PC-3 (cell line): Measurements from ENCODE around the gene MED13L. TPM values are rescaled to one million over a fixed set of nuclear protein-coding genes. Genes with fewer than 3 reads are reported as not detected.

Source experiments
- ATAC-seq: fragments of 200-7000 bp; cut with Tn5 transposase; 2 replicates; pipeline ENCODE4 v1.9.1; 2020; ENCODE audit warnings: mild to moderate bottlenecking, moderate library complexity
- BruUV-seq: library from RNA; stranded (reverse); fragments of 400-500 nt; replicated peaks from 2 replicates; lab custom pipeline; 2021; lab: Mats Ljungman, UMichigan
- CTCF ChIA-PET: fragments of 300-600 bp; sonication (Branson Sonifier 250); formaldehyde crosslinking; loops from one replicate; lab custom pipeline; 2022; ENCODE audit warnings: antibody characterized with exemption; lab: Charles Lee
- POLR2A ChIA-PET: fragments of 300-600 bp; sonication (Branson Sonifier 250); formaldehyde crosslinking; loops from one replicate; lab custom pipeline; 2022; ENCODE audit warnings: antibody characterized with exemption; ENCODE audit not compliant: unreplicated experiment; lab: Charles Lee
- DNase-seq: peaks from one replicate; pipeline ENCODE4 v3.0.0-alpha.2; 2015
- H2AFZ ChIP-seq: fragments of 300-600 bp; sonication (generic); 2 replicates; pipeline ENCODE4 v1.6.0; 2016; ENCODE audit warnings: antibody characterized with exemption, low read length
- H3F3A ChIP-seq: fragments of 300-600 bp; sonication (generic); one replicate; pipeline ENCODE4 v1.6.0; 2017; ENCODE audit warnings: antibody characterized with exemption, low read length, control low read depth, mild to moderate bottlenecking; ENCODE audit not compliant: unreplicated experiment
- H3K27ac ChIP-seq: fragments of 300-600 bp; sonication (generic); 2 replicates; pipeline ENCODE4 v1.5.1; 2016; ENCODE audit warnings: mild to moderate bottlenecking, low read length
- H3K27me3 ChIP-seq: fragments of 300-600 bp; sonication (generic); 2 replicates; pipeline ENCODE4 v1.6.1; 2016; ENCODE audit warnings: low read length, mixed read lengths
- H3K36me3 ChIP-seq: fragments of 300-600 bp; sonication (generic); 2 replicates; pipeline ENCODE4 v1.6.1; 2016; ENCODE audit warnings: low read depth, mixed run types, low read length, mixed read lengths
- H3K4me1 ChIP-seq: fragments of 300-600 bp; sonication (generic); 2 replicates; pipeline ENCODE4 v1.5.1; 2016; ENCODE audit warnings: low read length; ENCODE audit not compliant: insufficient read depth
- H3K4me2 ChIP-seq: fragments of 300-600 bp; sonication (generic); 2 replicates; pipeline ENCODE4 v1.6.0; 2016; ENCODE audit warnings: low read length
- H3K4me3 ChIP-seq: fragments of 300-600 bp; sonication (generic); 2 replicates; pipeline ENCODE4 v1.5.1; 2016; ENCODE audit warnings: mild to moderate bottlenecking, low read length, mixed read lengths
- H3K79me2 ChIP-seq: fragments of 300-600 bp; sonication (generic); 2 replicates; pipeline ENCODE4 v1.6.1; 2017; ENCODE audit warnings: low read length, mixed read lengths
- H3K9ac ChIP-seq: fragments of 300-600 bp; sonication (generic); 2 replicates; pipeline ENCODE4 v1.6.0; 2016; ENCODE audit warnings: mild to moderate bottlenecking, low read length
- H3K9me2 ChIP-seq: fragments of 300-600 bp; sonication (generic); replicated peaks from 2 replicates; pipeline ENCODE4 v1.6.1; 2016; ENCODE audit warnings: mixed run types, low read length, mixed read lengths
- H3K9me3 ChIP-seq: fragments of 300-600 bp; sonication (generic); 2 replicates; pipeline ENCODE4 v1.6.1; 2016; ENCODE audit warnings: low read length, mixed read lengths
- H4K20me1 ChIP-seq: fragments of 300-600 bp; sonication (generic); 2 replicates; pipeline ENCODE4 v1.6.1; 2016; ENCODE audit warnings: low read length, mixed read lengths
- CTCF ChIP-seq: fragments of 300-600 bp; sonication (generic); conservative IDR thresholded peaks from 2 replicates; pipeline ENCODE4 v1.5.1; 2017; ENCODE audit warnings: antibody characterized with exemption, low read depth, mild to moderate bottlenecking, low read length
- EZH2 ChIP-seq: fragments of 300-600 bp; sonication (generic); IDR thresholded peaks from one replicate; pipeline ENCODE4 v1.6.1; 2017; ENCODE audit warnings: antibody characterized with exemption, mild to moderate bottlenecking, low read length; ENCODE audit not compliant: unreplicated experiment
- EZH2phosphoT487 ChIP-seq: fragments of 300-600 bp; sonication (generic); IDR thresholded peaks from 2 replicates; pipeline ENCODE4 v1.6.1; 2018; ENCODE audit warnings: mild to moderate bottlenecking, antibody characterized with exemption, low read length, borderline replicate concordance
- intact Hi-C: fragments of 100-400 bp; cut with micrococcal nuclease; formaldehyde crosslinking; loops from 2 replicates; pipeline ENCODE4 v1.9.0; 2023
- total RNA-seq: library from RNA; depleted of rRNA; stranded (reverse); fragments of >200 nt; gene quantifications from 2 replicates; pipeline ENCODE4 v1.2.3, GENCODE V29; 2014

Gene MED13L
- total RNA-seq, 1 experiment from 2014 or later, result 61.2 TPM

DNA sequence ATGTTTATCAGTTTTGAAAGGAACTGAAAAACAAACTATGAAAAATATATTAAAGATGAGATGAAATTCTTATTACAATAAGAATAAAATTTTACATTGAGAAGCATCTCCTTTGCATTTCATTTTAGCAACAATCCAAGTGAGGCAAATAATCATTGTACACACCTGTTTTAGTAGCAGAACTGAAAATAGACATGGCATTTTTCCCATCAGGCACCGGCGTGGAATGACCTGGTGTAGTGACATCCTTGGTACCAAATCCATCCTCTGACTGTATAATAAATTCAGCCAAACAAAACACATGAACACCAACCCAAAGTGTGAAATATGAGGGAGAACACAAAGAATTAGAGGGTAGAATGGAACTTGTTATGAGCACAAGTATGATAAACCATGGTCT is 271.4 kb downstream of the MED13L start:
- TF ChIP-seq EZH2 (no peak), EZH2phosphoT487 (no peak), CTCF (no peak)
- H3K4me1 ChIP-seq, result no peaks in the 10 kb centered on the region
- intact Hi-C loops, result no loop called here
- H3K4me2 ChIP-seq, result no peak overlapping the region
- BruUV-seq, result no TSS peak
- H3K36me3 ChIP-seq, result peaks cover 61% of the 10 kb centered on the region
- no peaks in the 10 kb centered on the region for H3F3A ChIP-seq
- DNase-seq, result no peak
- no peaks in the 10 kb centered on the region for H3K9me3 ChIP-seq
- no peak for ATAC-seq
- no peak overlapping the region for H3K9ac ChIP-seq
- no peaks in the 10 kb centered on the region for H3K79me2 ChIP-seq
- no peak overlapping the region for H2AFZ ChIP-seq
- no peaks in the 10 kb centered on the region for H4K20me1 ChIP-seq
- no peak overlapping the region for H3K4me3 ChIP-seq
- H3K27me3 ChIP-seq, result no peaks in the 10 kb centered on the region
- ChIA-PET POLR2A (no interaction called here), CTCF (no interaction called here)
- no peaks in the 10 kb centered on the region for H3K9me2 ChIP-seq
- no peak overlapping the region for H3K27ac ChIP-seq

DNA sequence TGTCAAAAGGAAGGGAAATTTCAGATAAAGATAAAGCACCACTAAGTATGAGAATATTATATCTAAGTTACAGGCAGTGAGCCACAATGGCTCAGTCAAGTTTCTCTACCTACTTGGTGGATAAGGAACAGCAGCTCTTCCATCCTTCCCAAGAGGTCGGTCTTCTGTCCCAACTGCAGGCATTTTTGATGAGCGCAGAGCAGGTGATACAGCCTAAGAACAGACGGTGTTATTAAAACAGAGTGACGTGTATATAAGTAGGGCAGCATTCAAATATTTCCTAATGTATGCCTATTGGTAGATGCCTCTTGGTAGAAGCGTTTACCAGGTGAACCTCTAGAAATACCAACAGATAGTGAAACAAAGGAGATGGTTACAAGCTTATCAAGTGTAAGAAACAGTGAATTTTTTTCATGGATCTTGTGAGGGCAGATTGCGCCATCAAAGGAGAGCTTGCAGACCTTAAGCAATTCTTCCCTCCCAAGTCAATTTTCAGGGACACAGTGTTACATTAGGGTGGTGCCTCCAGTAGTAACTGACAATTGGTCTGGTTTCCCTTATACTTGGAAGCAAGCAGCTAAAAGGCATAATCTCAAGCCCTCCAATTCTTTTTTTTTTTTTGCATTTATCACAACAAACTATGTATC is 274.5 kb downstream of the MED13L start:
- no peak overlapping the region for H3K9ac ChIP-seq
- H3K9me2 ChIP-seq, result no peaks in the 10 kb centered on the region
- peaks cover 46% of the 10 kb centered on the region for H3K36me3 ChIP-seq
- ChIA-PET POLR2A (interaction anchor here (0.6 kb wide), 1 partner anchor 687 kb away, joined by 7 read pairs; no protein-coding TSS in a partner anchor), CTCF (interaction anchor here (0.5 kb wide), 1 partner anchor 1237 kb away, joined by 3 read pairs; no protein-coding TSS in a partner anchor)
- H3K27me3 ChIP-seq, result no peaks in the 10 kb centered on the region
- peaks cover 17% of the 10 kb centered on the region for H3K4me1 ChIP-seq
- no peaks in the 10 kb centered on the region for H3K9me3 ChIP-seq
- H3K27ac ChIP-seq, result no peak overlapping the region
- BruUV-seq, result no TSS peak
- H3K79me2 ChIP-seq, result no peaks in the 10 kb centered on the region
- no peaks in the 10 kb centered on the region for H3F3A ChIP-seq
- H2AFZ ChIP-seq, result no peak overlapping the region
- no peak overlapping the region for H3K4me3 ChIP-seq
- no peak for ATAC-seq
- H3K4me2 ChIP-seq, result no peak overlapping the region
- TF ChIP-seq EZH2phosphoT487 (no peak), CTCF (no peak), EZH2 (no peak)
- intact Hi-C loops, result no loop called here
- H4K20me1 ChIP-seq, result no peaks in the 10 kb centered on the region
- DNase-seq, result no peak

- Histone ChIP-seq H3K4me2 (no peak overlapping the region), H3K79me2 (no peaks in the 10 kb centered on the region), H3K9ac (no peak overlapping the region), H3K36me3 (peaks cover 46% of the 10 kb centered on the region), H2AFZ (no peak overlapping the region), H3K9me2 (no peaks in the 10 kb centered on the region), H3K9me3 (no peaks in the 10 kb centered on the region), H3K4me3 (no peak overlapping the region), H3K27ac (no peak overlapping the region), H3K27me3 (no peaks in the 10 kb centered on the region), H4K20me1 (no peaks in the 10 kb centered on the region), H3F3A (no peaks in the 10 kb centered on the region), H3K4me1 (peaks cover 17% of the 10 kb centered on the region)
- ChIA-PET POLR2A (no interaction called here), CTCF (no interaction called here)
- ATAC-seq, result no peak
- DNase-seq, result no peak
- no peak for TF ChIP-seq EZH2phosphoT487
- no peak for TF ChIP-seq EZH2
- no peak for TF ChIP-seq CTCF
- intact Hi-C loops, result no loop called here
- no TSS peak for BruUV-seq
These were observed 277.2 kb downstream of the MED13L start for GRCh38 chr12:116000252-116000651.
